ENCODE measurements around the gene TMEM39A.

DNA sequence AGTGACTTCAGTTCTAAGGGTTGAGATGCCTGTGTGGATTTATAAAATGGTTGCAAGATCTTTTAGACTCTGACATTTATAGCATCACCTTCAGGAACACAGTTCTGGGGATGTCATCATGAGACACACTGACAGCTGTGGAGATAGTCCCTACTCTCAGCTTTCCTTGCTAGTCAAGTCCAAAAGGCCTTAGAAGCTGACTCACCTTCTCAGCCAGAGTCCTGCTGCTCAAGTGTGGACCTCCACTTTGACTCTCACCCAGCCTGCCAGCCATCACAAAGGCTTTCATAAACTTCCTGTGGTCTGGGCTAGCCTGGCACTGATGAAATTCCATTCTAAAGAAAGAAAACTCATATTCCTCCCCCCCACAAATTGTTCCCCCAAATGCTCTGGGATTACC lies 44.8 kb downstream of the TMEM39A start:
- TF ChIP-seq, protein P1, sequence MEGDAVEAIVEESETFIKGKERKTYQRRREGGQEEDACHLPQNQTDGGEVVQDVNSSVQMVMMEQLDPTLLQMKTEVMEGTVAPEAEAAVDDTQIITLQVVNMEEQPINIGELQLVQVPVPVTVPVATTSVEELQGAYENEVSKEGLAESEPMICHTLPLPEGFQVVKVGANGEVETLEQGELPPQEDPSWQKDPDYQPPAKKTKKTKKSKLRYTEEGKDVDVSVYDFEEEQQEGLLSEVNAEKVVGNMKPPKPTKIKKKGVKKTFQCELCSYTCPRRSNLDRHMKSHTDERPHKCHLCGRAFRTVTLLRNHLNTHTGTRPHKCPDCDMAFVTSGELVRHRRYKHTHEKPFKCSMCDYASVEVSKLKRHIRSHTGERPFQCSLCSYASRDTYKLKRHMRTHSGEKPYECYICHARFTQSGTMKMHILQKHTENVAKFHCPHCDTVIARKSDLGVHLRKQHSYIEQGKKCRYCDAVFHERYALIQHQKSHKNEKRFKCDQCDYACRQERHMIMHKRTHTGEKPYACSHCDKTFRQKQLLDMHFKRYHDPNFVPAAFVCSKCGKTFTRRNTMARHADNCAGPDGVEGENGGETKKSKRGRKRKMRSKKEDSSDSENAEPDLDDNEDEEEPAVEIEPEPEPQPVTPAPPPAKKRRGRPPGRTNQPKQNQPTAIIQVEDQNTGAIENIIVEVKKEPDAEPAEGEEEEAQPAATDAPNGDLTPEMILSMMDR (IDR thresholded peaks at IDR 0.05): no peak
- TF ChIP-seq POLR2A (IDR thresholded peaks at IDR 0.05) (no peak), POLR2AphosphoS5 (IDR thresholded peaks at IDR 0.05) (no peak)
